GM21786 (cell line): ENCODE measurements around the gene PLVAP.

Experiments used
- ATAC-seq: cut with Tn5 transposase; IDR thresholded peaks from one replicate; pipeline ENCODE4 v1.9.1; 2021; ENCODE audit not compliant: unreplicated experiment

The PLVAP gene, protein sequence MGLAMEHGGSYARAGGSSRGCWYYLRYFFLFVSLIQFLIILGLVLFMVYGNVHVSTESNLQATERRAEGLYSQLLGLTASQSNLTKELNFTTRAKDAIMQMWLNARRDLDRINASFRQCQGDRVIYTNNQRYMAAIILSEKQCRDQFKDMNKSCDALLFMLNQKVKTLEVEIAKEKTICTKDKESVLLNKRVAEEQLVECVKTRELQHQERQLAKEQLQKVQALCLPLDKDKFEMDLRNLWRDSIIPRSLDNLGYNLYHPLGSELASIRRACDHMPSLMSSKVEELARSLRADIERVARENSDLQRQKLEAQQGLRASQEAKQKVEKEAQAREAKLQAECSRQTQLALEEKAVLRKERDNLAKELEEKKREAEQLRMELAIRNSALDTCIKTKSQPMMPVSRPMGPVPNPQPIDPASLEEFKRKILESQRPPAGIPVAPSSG

DNA sequence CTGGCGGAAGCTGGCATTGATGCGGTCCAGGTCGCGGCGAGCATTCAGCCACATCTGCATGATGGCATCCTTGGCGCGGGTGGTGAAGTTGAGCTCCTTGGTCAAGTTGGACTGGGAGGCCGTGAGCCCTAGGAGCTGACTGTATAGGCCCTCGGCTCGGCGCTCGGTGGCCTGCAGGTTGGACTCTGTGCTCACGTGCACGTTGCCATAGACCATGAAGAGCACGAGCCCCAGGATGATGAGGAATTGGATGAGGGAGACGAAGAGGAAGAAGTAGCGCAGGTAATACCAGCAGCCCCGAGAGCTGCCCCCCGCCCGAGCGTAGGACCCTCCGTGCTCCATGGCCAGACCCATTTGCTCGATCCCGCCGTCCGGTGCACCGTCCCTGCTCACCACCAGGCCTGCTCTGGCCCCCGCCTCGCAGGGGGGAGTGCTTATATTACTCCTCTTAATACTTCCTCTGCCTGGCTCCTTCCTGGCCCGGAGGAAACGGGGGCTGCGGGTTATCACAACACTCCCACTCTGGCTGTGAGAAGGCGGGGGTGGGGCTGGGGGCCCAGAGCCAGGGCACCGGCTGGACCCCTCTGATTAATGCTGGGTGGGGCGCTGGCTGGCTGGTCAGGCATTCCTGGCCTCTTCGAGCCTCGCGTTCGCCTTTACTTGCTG lies at the start of gene PLVAP:
PLVAP (minus strand) TSS at position 408 of the 666 bp plus-strand sequence; CDS start at position 354, 54 bp downstream.
- ATAC-seq: no peak

DNA sequence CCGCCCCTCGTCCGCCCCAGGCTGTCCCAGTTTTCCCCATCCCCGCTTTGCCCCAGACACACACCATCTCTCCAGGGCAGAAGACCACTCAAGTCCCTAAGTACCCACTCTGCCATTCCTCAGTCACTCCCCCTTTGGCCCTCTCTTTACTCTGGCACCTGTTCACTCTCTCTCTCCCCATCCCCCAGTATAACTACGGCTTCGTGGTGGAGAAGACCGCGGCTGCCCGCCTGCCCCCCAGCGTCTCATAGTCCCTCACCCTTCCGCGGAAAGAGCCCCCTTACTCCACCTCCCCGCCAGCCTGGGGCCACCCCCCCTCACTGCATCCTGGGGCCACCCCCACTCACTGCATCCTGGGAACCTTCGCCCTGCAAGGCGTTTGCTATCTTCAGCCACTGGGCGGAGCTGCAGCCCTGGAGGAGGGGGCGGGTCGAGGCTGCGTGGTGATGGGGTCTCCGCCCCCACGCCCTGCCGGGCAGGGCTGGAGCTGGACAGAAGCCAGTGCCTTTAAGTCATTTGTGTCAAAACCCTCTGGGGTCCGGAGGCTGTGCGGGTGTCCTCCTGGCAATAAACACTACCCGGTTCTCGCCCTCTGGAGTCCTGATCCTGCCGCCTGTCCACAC lies 47.7 kb upstream of the PLVAP start:
- no peak for ATAC-seq

DNA sequence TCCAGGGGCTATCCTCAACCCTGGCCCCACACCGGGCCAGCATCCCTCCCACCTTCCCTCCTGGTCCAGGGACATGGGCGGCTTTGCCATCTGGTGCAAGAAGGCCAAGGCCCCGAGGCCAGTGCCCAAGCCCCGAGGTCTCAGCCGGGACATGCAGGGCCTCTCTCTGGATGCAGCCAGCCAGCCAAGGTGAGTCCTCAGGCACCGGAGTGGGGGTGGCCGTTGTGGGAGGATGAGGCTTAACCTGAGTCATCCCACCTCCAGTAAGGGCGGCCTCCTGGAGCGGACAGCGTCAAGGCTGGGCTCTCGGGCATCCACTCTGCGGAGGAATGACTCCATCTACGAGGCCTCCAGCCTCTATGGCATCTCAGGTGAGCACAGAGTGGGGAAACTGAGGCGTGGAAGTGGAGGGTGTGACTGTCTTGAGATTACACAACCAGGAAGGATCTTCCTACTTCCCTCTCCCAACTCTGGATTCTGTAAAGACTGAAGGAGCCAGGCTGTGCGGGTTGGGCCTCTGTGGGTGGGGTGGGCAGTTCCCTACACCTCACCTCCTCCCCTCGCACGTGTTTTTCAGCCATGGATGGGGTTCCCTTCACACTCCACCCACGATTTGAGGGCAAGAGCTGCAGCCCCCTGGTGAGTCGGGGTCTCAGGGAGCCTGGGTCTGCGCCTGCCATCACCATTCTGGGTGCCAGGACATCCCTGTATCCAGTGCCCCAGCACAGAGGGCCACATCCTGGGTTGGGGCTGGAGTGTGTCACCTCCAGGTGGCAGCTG lies 46.5 kb upstream of the PLVAP start:
- no peak for ATAC-seq

DNA sequence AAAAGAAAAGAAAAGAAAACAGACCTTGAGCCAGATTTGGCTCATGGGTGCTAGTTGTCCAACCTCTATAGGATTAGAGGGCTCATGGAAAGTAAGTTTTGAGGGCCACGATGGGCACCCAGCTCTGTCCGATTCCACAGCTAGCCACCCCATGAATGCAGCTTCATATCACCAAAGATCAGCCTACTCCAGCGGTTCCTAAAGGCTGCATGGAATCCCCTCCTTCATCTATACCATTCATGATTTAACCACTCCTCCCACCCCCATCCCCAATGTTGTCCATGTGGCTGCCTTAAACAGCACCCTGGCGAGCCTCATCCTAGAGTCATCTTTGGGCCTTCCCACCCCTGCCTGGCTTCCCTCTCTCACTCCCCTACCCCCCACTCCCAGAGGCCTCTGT lies 44.8 kb upstream of the PLVAP start:
- no peak for ATAC-seq

DNA sequence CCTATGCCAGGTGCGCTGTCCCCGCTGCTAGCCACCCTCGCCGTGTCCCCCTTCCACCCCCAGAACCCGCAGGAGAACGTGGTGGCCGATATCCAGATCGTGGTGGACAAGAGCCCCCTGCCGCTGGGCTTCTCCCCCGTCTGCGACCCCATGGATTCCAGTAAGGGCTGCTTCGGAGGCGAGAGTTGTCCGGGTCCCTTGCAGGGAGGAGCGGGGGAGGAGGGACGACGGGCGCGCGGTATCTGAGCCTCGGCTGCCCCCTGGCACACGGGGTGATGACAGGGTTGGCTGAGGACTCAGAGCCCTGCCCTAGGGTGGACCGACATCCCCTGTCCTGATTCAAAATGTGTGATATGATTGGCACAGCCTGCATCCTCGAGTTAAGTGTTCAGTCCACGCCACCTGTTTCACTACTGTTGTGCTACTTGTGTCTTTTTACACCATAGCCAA lies 43.4 kb upstream of the PLVAP start:
- peak; percentile 15 for ATAC-seq

DNA sequence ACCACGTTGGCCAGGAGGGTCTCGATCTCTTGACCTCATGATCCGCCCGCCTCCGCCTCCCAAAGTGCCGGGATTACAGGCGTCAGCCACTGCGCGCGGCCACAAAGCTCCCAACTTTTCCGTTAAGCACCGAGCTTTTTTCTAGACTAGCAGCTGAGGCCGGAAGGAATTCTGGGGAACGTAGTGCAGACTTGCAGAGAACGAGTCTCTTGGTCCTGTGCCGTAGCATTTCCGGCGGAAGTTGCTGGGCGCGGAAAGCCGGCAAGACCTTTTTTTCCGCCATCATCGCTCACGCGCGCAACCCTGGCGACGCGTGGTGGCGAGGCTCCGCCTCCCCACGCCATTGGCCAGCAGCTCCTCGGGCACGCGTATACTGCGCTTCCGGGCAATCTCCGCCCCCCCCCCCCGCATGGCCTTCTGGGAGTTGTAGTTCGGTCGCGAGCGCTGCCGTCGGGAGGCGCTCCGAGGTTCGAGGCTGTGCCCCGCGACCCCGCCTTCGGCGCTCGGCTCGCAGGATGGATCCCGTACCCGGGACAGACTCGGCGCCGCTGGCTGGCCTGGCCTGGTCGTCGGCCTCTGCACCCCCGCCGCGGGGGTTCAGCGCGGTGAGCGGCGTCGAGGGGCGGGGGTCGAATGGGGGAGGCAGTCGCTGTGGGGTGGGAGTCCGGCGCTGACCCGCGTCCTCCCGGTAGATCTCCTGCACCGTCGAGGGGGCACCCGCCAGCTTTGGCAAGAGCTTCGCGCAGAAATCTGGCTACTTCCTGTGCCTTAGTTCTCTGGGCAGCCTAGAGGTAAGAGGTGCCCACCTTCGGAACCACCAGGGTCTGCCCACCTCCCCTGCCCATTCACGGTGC lies 42.7 kb upstream of the PLVAP start, which contains the start of gene MVB12A:
MVB12A (plus strand) TSS at position 427 of the 854 bp plus-strand sequence; CDS start at position 516, 89 bp downstream.
- ATAC-seq: peak; percentile 86

DNA sequence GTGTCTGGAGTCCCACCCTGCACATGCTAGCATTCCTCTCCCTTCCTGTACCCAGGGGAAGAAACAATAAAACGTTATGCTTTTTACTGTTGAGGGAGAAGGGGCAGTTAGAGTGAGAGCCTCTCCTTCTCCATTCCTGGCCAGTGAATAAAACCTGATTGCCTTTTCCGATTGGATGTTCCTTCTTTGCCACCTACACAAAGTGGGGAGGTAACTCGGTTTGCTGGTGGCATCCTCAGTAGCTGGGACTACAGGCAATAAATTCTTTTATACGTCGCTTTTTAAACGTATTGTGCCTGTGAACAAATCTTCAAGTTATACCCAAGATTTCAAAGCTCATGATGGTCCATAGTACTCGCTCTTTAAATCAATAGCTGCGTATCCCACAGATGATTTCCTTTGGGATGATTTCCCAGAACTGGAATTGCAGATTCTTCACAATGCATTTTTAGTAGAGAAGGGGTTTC lies 42.0 kb upstream of the PLVAP start:
- no peak for ATAC-seq

DNA sequence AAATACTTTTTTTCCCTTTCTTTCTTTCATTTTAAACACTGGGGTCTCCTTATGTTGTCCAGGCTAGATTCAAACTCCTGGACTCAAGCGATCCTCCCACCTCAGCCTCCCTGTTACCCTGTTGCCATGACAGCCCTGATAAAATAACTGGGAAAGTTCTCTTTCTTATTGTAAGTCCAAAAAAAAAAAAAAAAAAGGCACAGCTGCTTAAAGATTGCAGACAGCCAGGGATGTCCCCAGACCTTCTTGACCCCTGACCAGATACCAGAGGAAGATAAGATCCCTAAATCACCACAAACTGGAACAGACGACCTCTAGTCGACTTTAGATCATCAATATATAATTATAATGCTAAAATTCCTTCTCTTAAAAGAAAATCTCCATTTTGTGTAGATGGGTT lies 41.6 kb upstream of the PLVAP start:
- no peak for ATAC-seq

DNA sequence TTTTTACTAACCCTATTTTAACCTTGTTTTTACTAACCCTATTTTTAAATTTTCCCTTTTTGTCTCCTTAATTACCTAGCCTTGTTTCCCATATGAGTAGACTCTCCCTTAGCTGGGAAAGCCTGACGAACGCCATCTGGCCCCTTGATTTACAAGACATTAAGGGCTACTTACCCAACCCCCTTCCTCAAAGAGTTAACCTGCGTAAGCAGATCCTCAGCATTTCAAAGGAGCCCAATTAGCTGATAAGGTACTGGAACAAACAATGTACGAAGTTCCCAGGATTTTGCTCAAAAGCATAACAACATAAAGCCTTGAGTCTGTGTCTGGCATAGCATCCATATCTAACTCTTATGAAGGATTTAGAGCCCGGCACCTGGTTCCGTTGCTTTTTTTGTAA lies 38.0 kb upstream of the PLVAP start:
- ATAC-seq: no peak

DNA sequence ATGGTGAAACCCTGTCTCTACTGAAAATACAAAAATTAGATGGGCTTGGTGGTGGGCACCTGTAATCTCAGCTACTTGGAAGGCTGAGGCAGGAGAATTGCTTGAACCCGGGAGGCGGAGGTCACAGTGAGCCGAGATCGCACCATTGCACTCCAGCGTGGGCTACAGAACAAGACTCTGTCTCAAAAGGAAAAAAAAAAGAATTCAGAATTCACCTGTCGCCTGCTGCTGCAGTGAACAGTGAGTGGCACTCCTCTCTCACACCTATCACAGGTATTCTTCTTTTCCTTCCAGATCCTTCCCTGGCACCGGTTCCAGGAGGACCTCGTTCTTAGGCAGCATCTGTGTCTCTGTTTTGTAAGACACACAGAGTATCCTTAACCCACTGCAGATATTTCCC lies 37.0 kb upstream of the PLVAP start:
- no peak for ATAC-seq

DNA sequence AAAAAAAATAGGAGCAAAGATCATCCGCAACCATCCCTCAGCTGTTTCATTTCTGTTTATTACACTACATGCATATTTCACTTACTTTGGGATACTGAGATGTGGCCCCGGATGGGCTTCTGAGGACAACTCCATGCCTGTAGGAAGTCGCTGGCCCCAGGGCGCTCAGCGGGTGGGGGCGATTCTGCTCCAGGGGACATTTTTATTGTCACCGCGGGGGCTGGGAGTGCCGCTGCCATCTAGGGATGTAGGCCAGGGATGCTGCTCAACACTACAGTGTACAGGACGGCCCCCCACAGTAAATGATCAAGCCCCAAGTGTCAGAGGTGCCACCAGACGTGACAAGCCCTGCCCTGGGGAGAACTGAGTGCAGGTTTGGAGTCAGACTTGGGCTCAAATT lies 34.7 kb upstream of the PLVAP start:
- no peak for ATAC-seq

DNA sequence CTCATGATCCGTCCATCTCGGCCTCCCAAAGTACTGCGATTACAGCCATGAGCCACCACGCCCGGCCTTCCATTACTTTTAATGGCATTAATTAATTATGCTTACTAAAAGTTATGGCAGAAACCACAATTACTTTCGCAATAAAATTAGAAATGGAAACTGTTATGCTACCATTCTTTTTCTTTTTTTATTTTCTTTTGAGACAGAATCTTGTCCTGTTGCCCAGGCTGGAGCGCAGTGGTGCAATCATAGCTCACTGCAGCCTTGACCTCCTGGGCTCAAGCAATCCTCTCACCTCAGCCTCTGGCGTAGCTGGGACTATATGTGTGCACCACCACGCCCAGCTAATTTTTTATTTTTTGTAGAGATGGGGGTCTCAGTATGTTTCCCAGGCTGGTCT lies 32.8 kb upstream of the PLVAP start:
- no peak for ATAC-seq

DNA sequence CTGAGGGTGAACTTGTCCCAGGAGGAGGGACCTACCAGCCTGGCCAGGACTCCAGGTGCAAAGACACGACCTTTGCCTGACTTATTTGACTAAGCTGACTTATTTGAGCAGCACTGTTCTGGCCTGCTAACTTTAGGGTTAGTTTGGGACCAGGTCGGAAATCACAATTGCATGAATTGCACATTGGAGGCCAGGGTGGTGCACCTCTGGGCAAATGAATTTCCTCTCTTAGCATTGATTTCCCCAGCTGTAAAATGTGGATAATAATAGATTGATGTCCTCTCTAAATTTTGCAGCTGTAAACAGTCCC lies 29.7 kb upstream of the PLVAP start:
- ATAC-seq: no peak

DNA sequence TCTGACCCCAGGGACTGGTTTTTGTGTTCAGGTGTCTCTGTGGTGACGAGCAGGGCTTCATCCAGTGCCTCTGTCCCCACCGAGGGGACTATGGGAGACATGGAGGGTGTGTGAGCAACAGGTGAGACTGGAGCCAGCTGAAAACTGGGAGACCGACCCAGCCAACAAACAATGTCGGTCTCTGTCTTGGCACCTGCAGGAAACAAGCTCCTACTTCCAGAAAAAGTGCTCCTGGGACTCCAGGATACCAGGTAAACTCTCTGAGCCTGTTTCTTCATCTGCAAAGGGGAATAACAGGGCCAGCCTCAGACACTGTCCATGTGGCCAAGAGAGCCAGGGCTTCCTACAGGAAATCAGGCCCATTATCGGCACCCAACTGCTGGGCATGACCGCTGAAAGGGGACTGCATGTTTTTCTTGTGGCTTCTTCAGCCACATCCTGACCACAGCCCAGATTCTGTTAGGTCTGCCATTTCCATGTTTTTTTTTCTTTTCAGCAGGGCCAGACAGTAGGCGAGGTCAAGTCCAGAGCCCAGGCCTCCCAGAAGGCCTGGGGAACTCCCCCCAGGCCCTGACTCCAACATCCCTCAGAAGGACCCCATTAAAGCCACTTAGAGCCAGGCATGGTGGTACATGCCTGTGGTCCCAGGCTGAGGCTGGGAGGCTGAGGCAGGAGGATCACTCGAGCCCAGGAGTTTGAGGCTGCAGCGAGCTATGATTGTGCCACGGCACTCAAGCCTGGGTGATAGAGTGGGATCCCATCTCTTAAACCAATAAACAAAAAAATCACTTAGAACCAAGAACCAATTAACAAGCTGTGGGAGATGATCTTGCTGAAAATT lies 29.1 kb upstream of the PLVAP start:
- peak; percentile 11 for ATAC-seq

DNA sequence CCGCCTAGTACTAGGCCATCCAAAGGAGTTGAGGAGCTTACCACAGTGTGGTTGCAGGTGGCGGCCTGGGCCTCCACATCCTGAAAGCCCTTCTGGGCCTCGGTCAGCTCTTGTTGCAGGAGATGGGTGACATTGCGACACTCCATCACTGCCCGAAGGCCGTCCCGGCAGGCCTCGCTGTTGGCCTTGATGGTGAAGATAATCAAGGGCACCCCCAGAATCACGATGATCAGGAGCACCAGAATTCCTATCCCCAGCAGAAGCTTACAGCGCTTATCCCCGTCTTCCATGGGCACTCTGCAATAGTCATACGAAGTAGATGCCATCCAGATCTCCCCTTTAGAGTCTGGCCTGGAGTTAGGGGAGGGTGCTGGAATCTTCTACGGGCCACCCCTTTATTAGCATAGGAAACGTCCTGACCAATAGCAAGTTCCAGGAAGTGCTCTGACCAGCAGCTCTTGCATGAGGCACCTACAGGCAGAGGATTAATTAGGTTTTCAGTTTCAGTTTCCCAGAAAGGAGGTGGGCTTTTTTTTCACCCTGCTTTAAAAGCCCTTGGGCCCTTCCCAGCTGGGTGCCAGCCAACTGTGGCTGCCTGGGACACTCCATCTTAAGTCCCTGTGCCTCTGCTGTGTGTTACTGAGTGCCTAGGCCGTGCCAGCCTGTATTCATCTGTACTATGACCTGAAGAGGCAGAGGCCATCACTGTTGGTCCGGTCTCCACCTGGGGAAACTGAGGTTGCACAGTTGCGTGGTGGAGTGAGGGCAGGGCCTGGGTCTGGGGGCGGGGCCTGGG lies 28.3 kb upstream of the PLVAP start, which contains the start of gene BST2:
BST2 (minus strand) TSS at position 381 of the 796 bp plus-strand sequence; CDS start at position 326, 55 bp downstream.
- ATAC-seq: peak; percentile 75

DNA sequence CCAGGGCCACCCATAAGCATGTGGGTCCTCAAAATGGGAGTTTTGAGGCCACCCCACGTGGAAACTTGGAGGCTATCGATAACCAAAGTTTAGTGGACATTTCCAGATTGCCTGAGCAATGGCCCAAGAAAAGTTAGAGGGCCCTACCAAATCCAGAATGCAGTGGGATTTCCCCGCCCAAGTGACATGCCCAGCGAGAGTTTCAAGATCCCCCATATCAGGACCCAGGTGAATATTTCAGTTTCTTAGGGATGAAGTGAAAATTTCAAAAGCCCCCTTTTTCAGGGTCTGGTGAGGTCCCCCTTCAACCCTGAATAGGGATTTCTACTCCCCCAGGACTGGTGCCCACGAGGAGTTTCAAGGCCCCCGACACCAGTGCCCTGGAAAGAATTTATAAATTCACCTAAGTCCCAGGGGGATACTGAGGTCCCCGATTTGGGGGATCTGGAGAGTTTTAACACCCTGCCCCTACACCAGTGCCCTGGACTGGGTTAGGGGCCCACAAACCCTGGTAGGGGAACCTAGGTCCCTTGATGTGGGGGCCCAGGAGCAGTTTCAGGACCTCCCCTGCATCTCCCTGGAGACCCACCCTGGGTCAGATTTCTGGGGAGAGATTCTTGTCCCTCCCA lies 27.6 kb upstream of the PLVAP start:
- ATAC-seq: peak; percentile 29

DNA sequence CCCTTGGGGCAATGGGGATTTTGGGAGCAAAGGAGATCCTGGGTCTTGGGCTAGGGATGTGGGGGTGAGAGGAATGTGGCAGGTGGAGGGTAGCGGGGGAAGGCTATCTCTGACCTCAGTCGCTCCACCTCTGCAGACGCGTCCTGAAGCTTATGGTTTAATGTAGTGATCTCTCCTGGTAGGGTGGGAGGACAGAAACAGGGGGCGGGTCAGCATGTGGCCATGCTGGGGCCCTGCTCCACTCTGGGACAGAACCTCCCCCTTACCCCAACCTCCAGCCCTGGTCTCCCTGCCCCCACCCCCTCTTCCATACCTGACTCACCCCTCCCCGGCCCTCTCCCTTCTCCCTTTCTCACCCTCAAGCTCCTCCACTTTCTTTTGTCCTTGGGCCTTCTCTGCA lies 26.9 kb upstream of the PLVAP start:
- ATAC-seq: no peak
